Measurements from ENCODE around the gene PPIC.

PPIC gene

DNA sequence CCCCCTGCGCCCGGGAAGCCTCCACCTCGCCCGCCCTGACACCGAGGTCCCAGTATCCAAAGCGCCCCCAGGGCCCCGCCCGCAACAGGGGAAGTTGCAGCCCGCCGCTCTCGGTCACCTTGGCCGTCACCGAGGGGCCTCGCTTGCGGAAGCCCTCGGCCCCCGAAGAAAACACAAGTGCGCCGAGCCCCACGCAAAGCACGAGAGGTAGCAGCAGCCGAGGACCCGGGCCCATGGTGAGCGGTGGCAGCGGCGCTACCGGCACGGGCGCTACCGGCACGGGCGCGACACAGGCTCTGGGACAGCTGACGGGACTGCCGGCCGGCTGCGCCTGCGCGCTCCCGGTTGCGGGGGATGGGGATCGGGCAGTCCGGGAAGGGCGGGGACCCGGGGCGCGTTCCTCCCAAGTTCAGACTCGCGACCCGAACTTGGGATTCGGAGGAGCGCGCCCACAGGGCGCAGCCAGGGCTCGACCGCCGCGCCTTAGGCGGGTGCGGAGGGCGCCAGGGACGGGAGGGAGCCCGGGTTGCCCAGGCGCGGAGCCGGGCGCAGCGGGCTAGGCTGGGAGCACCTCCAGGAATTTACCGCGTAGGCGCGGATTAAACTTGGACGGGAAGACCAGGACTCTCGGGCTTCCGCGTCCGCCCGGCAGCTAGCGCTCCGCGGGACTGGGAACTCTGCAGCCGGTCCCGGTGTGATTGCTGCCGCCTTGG lies at the start of gene PPIC:
PPIC (minus strand) TSS at position 335 of the 713 bp plus-strand sequence; CDS start at position 235, 100 bp downstream.
- DNase-seq: no peak

DNA sequence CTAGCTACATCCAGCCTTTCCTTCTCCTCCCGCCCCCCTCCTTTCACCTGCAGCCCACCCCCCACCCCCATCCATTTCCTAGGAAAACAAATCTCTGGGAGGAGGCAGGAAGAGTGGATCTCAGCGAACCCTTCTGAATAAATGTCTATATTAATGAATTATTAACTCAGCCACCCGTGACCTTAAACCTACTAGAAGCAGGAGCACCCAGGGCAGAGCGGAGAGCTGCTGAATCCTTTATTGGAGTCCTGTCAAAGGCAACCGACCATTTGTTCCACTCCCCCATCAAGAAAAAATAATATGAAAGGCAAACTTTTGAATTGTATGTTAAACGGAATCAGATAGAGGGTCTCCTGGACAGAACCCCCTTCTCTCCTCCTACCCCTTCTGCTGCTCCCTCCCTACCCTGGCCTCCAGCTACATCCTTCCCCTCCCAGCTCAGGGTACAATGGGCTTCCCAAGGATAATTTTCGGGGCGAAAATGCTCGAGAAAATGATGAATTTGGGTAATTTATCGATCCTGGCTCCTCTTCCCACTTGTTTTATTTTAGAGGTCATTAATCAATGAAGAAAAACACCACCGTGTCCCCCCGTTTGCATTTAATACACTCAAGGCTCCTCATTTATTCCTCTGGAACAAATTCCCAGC lies 49.2 kb upstream of the PPIC start:
- no peak for DNase-seq

- DNase-seq: no peak
Observed at GRCh38 chr5:123084730-123085605, 48.4 kb upstream of the PPIC start.

GRCh38 chr5:123083298-123083697 lies 46.8 kb upstream of the PPIC start:
- no peak for DNase-seq

- no peak for DNase-seq
Observed at GRCh38 chr5:123080215-123080614, 43.7 kb upstream of the PPIC start.

- DNase-seq: no peak
Observed at GRCh38 chr5:123075521-123076163, 39.1 kb upstream of the PPIC start.

GRCh38 chr5:123068368-123068938 lies 31.9 kb upstream of the PPIC start:
- DNase-seq: no peak

- no peak for DNase-seq
Observed at GRCh38 chr5:123066016-123066415, 29.5 kb upstream of the PPIC start.

DNA sequence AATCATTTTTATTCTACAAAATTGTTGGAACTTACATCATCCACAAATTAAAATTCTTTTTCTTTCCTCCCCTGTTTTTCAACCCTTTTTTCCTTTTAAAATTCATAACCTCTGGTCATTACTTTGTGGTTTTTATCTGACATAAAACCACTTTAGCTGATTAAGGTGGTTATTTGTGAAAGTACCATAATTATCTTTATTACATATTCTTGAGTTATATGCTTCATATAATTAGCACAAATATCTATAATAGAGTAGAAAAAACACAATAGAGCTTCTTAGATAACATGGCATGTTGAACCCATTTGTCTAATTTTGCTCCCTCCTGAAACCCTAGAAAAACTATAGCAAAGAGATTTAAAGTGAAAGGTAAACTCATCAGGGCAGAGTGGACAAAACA lies 22.9 kb upstream of the PPIC start:
- no peak for DNase-seq

GRCh38 chr5:123051206-123051605 lies 14.7 kb upstream of the PPIC start:
- no peak for DNase-seq

DNA sequence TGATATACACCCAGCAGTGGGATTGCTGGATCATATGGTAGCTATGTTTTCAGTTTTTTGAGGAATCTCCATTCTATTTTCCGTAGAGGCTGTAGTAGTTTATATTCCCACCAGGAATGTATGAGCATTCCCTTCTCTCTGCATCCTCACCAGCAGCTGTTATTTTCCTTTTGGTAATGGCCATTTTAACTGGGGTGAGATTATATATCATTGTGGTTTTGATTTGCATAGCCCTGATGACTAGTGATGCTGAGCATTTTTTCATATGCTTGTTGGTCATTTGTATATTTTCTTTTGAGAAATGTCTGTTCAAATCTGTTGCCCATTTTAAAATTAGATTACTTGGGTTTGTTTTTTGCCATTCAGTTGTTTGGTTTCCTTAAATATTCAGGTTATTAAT lies 11.2 kb upstream of the PPIC start:
- DNase-seq: no peak

DNA sequence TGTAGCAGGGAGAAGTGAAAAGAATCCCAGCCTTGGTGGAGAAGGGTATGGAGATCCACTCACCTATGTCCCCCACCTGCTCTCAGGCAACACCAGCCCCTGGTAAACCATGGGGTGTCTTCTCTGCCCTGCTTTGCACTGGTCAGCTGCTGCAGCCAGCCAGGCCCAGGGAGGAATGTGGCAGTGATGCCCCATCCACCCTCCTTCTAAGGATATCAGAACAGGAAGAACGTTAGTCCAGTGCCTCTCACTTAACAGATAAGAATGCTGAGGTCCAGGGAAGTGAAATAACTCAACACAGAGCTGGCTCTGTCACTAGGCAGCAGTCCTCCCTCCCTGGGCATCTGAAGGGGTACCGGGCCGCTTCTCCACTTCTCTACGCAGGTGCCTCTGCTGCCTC lies 9.7 kb upstream of the PPIC start:
- no peak for DNase-seq

DNA sequence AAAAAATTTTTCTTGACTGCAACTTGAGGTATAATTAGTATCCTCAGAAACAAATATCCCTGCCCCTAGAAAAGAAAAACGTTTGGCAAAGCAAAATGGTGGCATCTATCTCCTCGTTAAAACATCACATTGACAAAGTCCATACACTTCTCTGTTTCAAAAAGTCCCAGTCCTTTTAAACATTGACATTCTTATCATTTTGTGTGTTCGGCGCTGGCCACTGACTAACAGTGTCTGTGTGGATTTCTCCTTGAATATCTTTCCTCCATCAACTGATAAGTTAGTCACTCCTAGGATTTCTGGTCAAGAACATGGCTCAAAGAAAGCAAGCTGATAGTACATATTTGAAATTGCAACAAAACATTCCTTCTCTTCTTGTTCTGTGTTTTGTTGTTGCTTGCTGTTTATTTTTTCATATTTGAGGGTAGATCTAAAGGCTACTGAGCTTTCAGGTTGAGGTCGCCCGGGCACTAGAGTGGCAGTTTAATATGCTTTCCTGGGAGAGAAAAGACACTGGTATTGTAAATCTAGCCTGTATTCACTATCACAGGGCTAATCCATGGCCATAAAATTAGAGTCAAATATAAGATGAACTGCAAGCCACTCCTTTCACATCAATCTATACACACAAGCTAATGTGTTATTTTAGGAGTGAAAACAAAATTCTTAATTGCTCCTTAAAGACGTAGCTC lies 8.5 kb upstream of the PPIC start:
- DNase-seq: no peak

DNA sequence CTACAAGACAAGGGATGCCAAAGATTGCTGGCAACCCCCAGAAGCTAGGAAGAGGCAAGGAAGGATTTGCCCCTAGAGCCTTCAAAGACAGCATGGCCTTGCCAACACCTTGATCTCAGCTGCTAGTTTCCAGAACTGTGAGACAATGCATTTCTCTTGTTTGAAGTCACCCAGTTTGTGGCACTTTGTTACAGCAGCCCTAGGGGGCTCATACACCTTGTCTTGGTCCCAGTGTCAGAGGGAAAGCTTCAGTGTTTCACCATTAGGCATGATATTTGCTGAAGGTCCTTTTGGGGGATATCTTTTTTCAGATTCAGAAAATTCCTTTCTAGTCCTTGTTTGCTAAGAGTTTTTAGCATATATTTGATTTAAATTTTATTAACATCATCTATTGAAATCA lies 3.1 kb upstream of the PPIC start:
- no peak for DNase-seq

GRCh38 chr5:123037104-123037418 lies 536 bp upstream of the PPIC start:
- DNase-seq: no peak

DNA sequence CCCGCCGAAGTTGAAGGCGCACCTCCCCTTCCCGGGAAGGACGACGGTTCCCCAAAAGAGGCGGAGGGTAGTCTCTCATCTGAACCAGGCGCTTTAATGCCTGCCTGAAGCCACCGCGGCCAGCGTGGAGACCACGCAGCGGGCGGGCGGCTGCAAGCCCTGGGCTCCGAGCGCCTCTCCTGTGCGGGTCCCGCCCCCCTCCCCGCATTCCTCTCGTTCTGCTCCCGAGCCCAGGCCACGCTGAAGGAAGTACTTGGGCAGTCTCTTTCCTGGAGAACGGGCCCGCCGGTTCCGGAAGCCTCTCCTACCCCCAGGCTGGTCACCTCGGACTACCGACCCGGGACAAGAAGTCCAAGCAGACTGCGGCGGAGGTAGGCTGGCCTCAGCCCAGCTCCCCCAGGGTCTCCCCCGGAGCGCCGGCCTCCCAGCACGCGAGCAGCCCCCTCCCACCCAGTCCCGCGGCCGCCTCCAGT lies 571 bp downstream of the PPIC start:
- DNase-seq: no peak

DNA sequence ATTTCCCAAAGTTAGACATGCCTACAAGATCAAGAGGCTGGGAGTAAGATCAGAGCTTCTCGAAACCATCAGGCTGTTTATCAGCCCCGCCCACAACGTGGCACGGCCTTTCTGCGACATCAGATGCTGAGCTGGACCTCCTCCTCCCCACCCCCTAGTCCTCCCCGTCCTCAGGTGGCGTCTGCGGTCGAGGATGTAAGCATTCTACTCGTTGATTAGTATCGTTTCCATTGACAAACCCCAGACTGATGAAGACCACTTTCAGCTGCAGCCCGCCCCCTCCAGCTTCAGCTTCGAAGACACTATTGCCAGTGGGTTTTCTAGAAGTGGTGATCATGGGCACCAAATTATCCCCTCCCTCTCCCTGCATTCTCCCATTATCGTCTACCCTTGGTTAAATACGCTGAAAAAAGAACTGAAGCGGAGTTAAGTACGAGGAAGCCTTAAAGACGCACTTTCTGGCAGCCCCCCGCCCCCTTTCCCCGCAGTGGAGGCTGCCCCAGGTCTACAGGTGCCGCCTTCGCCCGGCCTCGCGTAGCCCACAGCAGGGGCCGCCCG lies 1.1 kb downstream of the PPIC start:
- DNase-seq: no peak

DNA sequence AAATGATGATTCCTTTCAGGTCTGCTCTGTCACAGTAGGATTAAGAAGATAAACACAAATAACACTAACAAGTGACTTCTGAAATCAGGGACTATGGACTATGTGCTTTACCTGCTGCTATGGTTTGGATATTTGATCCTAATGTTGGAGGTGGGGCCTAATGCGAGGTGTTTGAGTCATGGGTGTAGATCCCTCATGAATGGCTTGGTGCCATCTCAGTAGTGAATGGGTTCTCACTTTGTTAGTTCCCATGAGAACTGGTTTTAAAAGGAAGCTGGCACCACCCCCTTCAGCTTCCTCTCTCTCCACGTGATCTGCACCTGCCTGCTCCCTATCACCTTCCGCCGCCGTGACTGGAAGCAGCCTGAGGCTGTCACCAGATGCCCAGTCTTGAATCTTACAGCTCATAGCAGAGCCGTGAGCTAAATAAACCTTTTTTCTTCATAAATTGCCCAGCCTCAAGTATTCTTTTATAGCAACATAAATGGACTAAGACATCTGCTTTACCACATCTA lies 3.3 kb downstream of the PPIC start:
- DNase-seq: no peak

GRCh38 chr5:123028222-123028621 lies 8.3 kb downstream of the PPIC start:
- DNase-seq: no peak

DNA sequence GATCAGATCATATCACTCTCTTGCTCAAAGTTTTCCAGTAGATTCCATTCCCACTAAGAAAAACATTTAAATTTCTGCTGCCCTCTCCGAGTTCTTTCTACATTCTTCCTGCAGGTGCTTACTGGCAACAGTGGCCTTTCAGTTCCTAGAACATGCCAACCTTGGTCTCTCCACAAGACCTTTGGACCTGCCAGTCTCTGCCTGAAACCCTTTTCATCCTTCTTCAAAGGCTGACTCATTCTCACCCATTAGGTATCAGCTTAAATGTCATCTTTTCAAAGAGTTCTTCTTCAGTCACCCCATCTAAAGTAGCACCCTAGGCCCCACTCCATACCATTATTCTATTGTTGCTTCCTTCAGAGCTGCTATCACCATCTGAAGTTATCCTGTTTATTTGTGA lies 21.8 kb downstream of the PPIC start:
- no peak for DNase-seq

GRCh38 chr5:123012321-123012720 lies 24.2 kb downstream of the PPIC start:
- DNase-seq: no peak

DNA sequence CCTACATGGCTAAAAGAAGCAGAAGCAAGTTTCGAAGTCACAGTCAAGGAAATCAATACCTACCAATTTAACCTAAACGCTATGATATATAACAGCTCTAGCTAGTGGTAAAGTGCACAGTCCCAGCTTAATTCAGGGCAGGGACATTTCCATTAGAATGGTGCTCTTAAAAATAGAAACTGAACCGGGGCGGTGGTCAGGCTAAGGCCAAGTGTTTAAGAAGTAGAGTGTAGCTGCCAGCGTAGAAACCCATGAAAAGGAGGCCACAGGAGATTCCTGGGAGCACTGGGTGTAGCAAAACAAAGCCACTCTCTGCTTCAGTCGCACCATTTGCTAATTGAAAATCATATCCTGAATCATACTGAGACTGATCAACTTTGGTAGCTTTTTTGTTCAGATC lies 28.8 kb downstream of the PPIC start:
- DNase-seq: no peak
